Measurements from ENCODE around the gene IL13RA2.

GRCh38 chrX:115040417-115040816 is 23.0 kb upstream of the IL13RA2 start:
- TF ChIP-seq CTCF (conservative IDR thresholded peaks at IDR 0.05 in 1 of 2, IDR thresholded peaks at IDR 0.05 in 1 of 2; ENCODE audit: low read depth in 1 of 2, low read length in 2 of 2) (no peak), EZH2 (IDR thresholded peaks at IDR 0.05; ENCODE audit: low read length, missing control alignments) (no peak)
